ENCODE data around the gene GPRIN2.

DNA sequence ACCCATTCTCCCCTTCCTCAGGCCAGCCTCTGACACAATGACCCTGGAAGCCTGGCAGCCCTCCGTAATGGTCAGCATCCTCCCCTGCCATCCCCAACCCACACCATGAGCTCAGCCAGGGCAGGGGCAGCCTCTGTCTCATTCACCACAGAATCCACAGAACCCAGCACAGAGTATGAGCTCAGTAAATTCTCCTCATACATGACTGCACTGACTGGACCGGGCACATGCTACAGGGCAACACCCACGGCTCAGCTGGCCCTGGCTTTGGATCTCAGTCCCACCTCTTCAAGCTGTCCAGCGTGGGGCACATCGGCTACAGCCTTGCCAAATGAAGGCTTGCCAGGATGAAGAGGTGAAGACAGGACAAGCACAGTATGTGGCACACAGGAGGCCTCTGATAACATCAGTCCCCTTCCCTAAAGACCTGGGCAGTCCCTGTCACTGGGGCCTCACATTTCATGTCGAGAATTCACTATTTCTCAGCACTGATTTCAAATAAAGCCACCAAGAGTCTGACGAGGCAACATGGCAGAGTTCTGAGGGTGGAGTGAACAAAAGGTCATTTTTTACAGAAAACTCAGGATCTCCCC lies 7.9 kb downstream of the GPRIN2 start:
- TF ChIP-seq, protein P1, sequence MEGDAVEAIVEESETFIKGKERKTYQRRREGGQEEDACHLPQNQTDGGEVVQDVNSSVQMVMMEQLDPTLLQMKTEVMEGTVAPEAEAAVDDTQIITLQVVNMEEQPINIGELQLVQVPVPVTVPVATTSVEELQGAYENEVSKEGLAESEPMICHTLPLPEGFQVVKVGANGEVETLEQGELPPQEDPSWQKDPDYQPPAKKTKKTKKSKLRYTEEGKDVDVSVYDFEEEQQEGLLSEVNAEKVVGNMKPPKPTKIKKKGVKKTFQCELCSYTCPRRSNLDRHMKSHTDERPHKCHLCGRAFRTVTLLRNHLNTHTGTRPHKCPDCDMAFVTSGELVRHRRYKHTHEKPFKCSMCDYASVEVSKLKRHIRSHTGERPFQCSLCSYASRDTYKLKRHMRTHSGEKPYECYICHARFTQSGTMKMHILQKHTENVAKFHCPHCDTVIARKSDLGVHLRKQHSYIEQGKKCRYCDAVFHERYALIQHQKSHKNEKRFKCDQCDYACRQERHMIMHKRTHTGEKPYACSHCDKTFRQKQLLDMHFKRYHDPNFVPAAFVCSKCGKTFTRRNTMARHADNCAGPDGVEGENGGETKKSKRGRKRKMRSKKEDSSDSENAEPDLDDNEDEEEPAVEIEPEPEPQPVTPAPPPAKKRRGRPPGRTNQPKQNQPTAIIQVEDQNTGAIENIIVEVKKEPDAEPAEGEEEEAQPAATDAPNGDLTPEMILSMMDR (IDR thresholded peaks at IDR 0.05; ENCODE audit: insufficient read depth, low read length, poor library complexity, severe bottlenecking): no peak
- TF ChIP-seq EZH2phosphoT487 (conservative IDR thresholded peaks at IDR 0.05; ENCODE audit: low read length): no peak

Data from SU-DHL-6 (cell line).